Caki2 (cell line): Measurements from ENCODE around the gene MAT2A. TPM values are rescaled to one million over a fixed set of nuclear protein-coding genes. Genes with fewer than 3 reads are reported as not detected.
A peak's percentile ranks its signal among the peaks of the same experiment; 100 is the strongest.
"Not testable (repeated sequence)": the region's sequence is repeated elsewhere in the genome, so short reads cannot be mapped to it uniquely, and the experiment has no call there.

Experiments used
- DNase-seq: peaks from one replicate; pipeline ENCODE4 v3.0.0-alpha.2; 2015; ENCODE audit warnings: low read depth
- in situ Hi-C: cut with HindIII; loops from 2 replicates; pipeline ENCODE4 v1.10.0; 2016; ENCODE audit warnings: low sequenced_read_pairs, low pct_unique_long_range_greater_than_20kb, mixed read lengths
- total RNA-seq: library from RNA; depleted of rRNA; stranded (reverse); fragments of >200 nt; shearing (Covaris generic); gene quantifications from 2 replicates; pipeline ENCODE4 v1.2.3, GENCODE V29; 2014; ENCODE audit warnings: low replicate concordance

Gene MAT2A
- total RNA-seq, 1 experiment from 2014 or later: 59.5 TPM

GRCh38 chr2:85542777-85543176 is 3.8 kb downstream of the MAT2A start:
- DNase-seq: no peak
- in situ Hi-C loops: no loop called here

DNA sequence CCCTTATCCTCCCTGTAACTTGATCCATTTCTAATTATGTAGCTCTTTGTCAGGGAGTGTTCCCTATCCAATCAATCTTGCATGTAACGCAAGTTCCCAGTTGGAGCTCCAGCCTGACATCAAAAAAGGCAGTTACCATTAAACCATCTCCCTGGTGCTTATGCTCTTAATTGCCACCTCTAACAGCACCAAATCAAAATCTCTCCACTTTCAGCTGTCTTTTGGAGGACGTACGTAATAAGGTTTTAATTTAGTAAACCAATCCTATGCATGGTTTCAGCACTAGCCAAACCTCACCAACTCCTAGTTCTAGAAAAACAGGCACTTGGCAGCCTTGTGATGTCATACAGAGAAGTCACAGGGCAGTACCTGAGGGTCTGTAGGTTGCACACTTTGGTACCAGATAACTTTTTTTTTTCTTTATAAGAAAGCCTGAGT is 5.3 kb downstream of the MAT2A start:
- DNase-seq, in situ Hi-C loops: not testable (repeated sequence)

DNA sequence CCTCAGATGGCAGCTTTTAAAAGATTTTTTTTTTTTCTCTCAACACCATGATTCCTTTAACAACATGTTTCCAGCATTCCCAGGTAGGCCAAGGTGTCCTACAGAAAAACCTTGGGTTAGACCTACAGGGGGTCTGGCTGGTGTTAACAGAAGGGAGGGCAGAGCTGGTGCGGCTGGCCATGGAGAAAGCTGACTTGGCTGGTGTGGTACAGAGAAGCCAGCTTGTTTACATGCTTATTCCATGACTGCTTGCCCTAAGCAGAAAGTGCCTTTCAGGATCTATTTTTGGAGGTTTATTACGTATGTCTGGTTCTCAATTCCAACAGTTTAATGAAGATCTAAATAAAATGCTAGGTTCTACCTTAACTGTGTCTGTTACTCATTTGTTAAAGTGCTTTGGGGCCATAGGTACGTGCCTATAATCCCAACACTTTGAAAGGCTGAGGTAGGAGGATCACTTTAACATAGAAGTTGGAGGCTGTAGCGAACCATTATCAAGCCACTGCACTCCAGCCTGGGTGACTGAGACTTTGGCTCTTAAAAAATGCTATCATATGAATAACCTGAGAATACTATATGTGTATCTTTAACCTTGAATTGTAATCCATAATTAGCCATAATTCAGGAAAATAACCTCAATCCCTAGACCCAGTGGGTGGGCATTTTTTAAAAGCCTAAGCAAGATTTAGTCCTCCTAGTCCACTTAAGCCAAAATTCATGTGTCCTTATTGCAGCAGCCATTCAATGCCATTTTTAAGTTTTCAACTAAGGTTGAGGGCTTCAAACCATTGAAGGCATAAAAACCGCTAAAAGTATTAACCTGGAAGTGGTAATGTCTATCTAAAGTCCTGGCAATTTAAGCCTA is 6.2 kb downstream of the MAT2A start:
- DNase-seq, in situ Hi-C loops: not testable (repeated sequence)

DNA sequence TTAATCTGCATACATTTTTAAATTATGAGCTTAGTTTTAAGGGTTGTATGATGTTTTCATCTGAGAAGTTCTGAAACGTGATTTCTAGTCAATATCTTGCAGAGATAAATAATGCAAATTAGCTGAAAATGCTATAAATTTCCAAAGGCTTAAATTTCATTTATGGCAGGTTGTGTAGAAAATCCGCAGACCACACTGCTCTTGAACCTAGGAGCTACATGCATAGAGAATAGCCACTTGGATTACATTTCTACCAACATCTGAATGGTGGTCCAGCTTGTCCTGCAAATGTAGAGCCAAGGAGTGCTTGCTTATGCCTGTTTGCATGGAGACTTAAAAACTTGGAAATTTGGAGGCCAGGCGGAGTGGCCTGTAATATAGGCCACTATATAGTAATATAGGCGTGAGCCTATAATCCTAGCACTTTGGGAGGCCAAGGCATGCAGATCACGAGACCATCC is 6.8 kb downstream of the MAT2A start:
- in situ Hi-C loops: no loop called here
- no peak for DNase-seq

- in situ Hi-C loops: no loop called here
- DNase-seq: no peak
These were observed 8.3 kb downstream of the MAT2A start for GRCh38 chr2:85547089-85547858.

DNA sequence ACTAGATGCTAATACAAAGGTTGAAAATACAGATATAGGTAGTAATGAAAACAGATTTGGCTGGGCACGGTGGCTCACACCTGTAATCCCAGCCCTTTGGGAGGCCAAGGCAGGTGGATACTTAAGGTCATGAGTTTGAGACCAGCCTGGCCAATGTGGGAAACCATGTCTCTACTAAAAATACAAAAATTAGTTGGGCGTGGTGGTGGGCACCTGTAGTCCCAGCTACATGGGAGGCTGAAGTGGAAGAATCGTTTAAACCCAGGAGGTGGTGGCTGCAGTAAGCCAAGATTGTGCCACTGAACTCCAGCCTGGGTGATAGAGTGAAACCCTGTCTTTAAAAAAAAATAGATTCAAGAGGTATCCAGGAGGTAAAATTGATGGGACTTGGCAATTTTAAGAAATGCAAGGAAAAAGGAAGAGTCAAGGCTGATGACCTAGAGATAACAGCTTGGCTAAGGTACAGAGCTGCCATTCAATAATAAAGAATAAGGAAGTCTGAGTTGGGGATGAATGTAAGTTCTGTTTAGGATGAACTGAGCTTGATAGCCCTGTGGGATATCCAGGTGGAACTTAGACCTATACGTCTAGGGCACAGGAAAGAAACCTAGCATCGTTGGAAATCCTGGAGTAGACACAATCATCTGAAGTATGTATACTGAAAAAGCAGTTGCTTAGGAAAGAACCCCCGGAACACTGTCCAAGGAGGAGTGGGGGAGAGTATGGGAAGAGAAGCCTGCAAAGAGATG is 9.1 kb downstream of the MAT2A start:
- no peak for DNase-seq
- in situ Hi-C loops: no loop called here

DNA sequence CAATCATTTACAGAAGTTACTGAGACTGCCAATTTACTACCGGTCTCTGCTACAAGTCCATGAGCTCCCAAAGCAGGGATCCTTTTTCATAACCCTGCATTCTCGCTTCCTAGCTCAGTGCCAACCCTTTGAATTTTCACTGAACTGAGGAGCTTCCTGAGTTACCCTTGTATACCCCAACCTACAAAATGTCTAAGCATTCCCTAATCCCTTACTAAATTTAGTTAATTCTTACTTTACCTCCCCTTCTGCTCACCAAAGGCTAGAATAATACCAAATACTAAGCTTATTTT is 9.6 kb downstream of the MAT2A start:
- no peak for DNase-seq
- in situ Hi-C loops: no loop called here

DNA sequence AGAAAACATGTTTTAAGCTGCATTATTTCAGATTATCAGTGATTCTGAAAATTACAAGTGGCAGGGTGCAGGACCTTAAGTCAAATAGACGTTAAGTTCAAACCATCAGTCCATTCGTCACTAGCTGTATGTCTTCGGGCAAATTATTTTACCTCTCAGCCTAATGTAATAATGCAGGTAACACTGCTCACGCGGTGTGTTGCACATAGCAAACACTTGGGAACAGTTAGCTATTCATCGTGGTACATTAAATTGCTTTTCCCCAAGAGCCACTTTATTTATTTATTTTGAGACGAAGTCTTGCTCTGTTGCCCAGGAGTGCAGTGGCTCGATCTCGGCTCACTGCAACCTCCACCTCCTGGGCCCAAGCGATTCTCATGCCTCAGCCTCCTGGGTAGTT is 10.1 kb downstream of the MAT2A start:
- DNase-seq: no peak
- in situ Hi-C loops: no loop called here

DNA sequence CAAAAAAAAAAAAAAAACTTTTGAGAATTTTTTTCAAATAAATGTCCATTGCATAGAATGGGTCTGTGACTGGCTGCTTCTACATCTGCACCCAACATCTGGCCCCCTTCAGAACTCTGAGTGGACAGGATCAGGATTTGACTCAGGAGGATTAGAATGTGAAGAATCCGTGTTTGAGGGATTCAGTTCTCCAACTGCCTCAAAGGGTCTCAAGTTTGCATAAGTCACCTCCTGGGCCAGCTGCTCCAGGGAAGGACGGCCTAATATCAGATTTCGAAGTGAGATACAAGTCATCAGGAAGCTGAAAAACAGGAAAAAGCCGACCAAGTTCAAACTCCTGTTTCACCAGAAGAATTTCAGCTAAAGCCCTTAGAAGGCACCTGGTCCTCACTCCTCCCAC is 10.9 kb downstream of the MAT2A start:
- in situ Hi-C loops: no loop called here
- no peak for DNase-seq

- no peak for DNase-seq
- in situ Hi-C loops: no loop called here
These were observed 11.5 kb downstream of the MAT2A start for GRCh38 chr2:85550486-85550885.

- in situ Hi-C loops: no loop called here
- peak; percentile 79 for DNase-seq
These were observed 13.0 kb downstream of the MAT2A start for GRCh38 chr2:85551698-85552678.

DNA sequence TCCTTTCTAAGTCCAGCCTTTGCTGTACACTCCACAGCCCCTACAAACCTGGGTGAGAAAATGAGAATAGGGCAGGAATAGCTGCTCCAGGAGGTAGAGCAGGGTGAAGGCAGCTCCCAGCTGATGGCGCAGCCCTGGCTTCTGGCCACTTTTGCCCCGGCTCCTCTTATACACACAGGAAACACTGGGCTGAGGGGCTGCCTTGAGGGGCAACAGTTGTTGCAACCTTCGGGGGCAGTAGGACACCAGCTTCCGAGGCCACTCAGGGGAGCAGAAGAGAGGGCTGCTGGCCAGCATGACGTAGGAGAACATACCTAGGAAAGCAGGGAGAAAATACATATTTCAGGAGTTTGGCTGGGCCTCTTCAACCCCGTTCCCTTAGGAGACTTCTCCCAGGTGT is 14.2 kb downstream of the MAT2A start:
- in situ Hi-C loops: no loop called here

GRCh38 chr2:85554980-85555612 is 16.1 kb downstream of the MAT2A start:
- no peak for DNase-seq
- in situ Hi-C loops: no loop called here

More for the DNA sequence above, 14.2 kb downstream of the MAT2A start:
- no peak for DNase-seq

DNA sequence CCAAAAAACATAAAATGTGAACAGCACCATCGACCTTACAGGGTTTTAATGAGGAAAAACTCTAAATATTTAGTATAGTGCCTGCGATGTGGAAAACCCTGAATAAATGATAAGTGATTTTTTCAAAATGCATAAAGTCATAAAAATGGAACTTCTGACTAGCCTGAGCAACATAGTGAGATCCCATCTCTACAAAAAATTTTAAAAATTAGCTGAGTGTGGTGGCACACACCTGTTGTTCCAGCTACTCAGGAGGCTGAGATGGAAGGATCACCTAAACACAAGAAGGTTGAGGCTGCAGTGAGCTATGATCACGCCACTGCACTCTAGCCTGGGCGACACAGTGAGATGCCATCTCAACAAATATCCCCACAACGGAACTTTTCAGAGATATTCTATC is 18.2 kb downstream of the MAT2A start:
- in situ Hi-C loops: no loop called here
- DNase-seq: no peak

DNA sequence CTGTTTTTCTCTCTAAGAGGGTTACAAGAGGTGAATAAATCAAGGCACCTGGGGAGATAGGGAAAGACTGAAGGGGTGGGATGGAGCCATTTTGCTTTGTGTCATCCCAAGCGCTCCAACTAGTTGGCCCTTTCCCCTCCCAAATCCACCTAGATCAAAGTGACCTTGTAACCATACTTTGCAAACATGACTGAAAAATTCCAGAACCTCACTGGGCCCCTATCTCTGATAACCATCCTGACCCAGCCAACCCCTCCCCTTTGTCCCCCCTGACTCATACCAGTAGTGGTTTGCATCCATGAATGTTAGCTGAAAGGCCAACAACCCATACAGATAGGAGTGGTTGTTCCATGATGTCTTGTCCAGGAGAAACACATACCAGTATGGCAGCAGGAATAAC is 19.2 kb downstream of the MAT2A start:
- in situ Hi-C loops: no loop called here
- DNase-seq: no peak

GRCh38 chr2:85560403-85560726 is 21.4 kb downstream of the MAT2A start:
- in situ Hi-C loops, DNase-seq: not testable (repeated sequence)

GRCh38 chr2:85560812-85561279 is 21.9 kb downstream of the MAT2A start:
- in situ Hi-C loops: no loop called here
- DNase-seq: no peak
